HG02943 (cell line): ENCODE data around the gene IRF4.
"Not testable (repeated sequence)": the region's sequence is repeated elsewhere in the genome, so short reads cannot be mapped to it uniquely, and the experiment has no call there.

Experiments used
- ATAC-seq: cut with Tn5 transposase; IDR thresholded peaks from one replicate; pipeline ENCODE4 v1.9.1; 2021; ENCODE audit warnings: mild to moderate bottlenecking, low read depth, moderate library complexity; ENCODE audit not compliant: unreplicated experiment

The IRF4 gene

DNA sequence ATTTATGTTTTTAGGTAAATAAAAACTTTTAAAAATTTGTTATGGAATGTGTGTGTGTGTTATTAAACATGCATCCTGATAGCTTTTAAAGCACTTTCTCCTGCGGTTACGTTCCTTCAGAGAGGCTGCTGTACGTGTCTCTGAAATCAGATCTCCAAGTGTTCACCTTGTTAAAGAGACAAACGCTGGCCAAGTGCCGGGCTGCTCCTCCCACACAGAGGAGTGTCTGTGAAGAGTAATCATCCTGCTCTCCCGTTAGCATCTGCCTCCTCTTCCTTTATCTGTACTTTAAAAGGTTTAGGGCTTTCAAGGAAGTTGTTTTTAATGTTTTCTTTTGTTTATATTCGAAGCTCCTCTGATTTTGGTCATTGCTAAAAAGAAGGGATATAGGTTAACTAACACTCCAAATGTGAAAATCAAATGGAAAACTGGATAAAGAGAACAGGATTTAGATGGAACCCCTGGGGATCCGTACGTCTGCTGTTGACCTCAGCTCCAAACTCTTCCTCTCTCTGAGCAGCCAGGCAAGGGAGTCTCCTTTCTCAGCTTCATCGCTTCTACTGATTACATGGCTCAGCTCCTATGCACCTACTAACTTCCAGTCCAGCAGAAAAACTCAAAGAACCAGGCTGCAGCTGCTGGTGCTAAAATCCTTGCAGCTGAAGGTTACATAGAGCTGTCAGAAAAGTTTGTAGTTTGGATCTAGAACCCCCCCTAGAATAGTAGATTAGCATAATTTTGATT is 20.0 kb downstream of the IRF4 start:
- no peak for ATAC-seq

DNA sequence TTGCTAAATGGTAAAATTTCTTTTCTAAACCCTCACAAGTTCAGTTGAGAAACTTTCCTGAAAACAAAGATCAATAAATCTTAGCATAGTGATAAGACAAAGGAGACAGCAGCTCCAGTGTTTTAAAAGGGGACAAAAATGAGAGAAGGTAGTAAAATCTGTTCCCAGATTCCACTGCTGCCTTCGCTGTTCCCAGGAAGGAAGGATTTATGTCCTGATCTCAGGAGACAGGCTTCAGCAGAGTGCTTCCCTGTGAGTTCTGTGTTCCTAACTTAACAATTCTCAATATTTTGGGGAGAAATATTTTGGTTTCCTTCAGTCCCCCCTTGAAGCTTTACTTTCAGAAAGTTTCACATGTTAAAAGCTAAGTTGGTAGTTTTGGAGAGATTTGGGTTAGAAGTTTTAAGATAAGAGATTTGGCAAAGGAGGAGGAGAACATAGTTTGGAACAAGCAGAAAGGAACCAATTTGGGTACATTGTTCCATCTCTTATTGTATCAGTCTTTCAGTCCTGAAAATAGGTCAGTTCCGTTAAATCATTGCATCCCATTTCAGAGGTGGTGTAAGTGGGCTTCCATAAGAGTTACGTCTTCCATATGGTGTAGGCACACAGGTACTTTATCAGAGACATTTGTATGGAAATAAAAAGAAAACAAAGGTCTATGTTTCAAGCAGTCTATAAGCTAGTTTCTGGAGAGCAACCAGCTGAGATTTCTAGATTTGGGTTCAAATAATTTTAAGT is 20.8 kb downstream of the IRF4 start:
- ATAC-seq = no peak

DNA sequence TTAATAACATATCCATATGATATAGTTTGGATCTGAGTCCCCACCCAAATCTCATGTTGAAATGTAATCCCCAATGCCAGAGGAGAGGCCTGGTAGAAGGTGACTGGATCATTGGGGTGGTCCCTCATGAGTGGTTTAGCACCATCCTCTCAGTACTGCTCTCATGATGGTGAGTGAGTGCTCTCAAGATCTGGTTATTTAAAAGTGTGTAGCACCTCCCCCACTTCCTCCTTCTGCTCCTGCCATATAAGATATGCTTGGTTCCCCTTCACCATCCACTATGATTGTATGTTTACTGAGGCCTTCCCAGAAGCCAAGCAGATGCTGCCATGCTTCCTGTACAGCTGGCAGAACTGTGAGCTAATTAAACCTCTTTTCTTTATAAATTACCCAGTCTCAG is 22.9 kb downstream of the IRF4 start:
- ATAC-seq = no peak

DNA sequence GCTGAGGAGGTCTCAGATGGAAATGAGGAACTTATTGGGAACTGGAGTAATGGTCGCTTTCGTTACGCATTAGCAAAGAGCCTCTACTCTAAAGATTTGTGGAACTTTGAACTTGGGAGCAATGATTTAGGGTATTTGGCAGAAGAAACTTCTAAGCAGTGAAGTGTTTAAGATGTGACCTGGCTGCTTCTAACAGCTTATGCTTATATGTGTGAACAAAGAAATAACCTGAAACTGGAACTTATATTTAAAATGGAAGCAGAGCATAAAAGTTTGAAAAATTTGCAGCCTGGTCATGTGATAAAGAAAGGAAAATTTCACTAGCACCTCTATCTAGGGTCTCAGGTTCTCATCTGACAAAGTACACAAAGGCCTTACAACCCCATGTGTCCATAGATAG is 23.5 kb downstream of the IRF4 start:
- no peak for ATAC-seq

DNA sequence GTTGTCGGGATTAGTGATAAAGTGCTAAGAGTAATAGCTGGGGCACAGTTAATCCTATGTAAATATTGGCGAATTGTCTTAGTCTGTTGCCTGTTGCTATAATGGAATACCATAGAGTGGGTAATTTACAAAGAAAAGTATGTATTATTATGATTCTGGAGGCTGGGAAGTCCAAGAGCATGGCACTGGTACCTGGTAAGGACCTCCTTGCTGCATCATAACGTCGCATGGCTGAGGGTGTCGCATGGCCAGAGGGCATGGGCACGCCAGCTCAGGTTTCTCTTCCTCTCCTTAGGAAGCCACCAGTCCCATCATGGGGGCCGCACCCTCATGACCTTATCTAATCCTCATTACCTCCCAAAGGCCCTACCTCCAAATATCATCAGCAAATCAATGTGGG is 29.7 kb downstream of the IRF4 start:
- ATAC-seq = no peak

DNA sequence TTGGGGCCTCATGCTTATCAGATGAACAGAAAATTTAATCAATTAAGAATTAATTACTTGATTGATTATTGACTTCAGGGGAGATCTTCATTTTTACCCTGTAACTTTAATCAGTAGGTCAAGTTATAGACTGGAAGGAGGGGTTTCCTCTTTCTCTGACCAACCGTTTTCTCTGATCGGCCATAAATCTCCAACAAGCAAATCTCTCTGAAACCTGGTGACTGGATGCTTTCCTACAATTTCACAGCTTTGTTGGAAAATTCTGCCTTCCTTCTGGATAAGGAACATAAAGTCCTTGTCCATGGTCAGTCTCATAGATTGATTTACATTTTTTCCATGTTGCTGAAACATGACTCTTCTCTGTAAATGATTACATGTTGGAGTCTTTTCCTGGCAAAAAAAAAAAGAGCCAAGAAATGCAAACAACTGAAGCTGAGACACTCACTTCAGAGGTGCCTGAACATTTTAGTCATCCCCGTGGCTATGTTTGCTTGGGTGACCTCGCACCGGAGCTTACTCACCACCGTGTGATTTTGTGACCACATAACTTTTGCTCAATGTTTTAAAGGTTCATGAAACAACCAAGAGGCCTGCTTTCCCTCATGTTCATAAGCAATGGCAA is 31.0 kb downstream of the IRF4 start:
- peak; percentile 59 for ATAC-seq

DNA sequence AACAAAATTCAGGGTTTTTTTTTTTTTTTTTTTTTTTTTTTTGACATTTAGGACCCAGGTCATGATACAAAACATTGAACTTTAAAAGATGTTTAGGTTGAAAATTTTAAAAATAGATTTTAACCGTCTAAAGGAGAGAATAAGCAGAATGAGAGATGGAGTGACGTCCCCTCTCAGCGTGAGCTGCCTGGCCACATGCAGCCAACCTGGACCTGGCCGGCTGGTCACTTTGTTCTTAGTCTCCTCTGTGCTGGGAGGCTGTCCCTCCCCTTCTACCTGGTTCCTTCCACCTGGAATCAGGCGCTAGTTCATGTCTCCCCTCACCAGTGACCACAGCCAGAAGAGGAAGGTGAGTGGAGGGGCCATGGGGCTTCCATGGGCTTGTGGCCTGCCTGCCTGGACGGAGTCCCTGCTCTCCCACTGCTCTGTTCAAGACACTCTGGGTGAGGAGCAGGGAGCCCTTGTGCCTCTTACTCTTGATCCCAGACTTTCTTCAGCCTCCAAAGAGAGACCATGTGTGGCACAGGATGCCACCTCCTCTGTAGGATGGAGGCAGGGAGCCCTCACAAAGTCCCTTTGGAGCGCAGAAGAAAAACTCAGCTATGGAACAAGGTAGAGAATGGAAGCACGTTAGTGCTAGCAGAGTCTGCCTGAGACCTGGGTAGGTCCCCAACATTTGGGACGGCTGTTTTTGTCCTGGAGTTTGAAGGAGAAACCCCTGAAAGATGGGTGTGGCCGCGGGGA is 31.7 kb downstream of the IRF4 start:
- ATAC-seq = no peak

DNA sequence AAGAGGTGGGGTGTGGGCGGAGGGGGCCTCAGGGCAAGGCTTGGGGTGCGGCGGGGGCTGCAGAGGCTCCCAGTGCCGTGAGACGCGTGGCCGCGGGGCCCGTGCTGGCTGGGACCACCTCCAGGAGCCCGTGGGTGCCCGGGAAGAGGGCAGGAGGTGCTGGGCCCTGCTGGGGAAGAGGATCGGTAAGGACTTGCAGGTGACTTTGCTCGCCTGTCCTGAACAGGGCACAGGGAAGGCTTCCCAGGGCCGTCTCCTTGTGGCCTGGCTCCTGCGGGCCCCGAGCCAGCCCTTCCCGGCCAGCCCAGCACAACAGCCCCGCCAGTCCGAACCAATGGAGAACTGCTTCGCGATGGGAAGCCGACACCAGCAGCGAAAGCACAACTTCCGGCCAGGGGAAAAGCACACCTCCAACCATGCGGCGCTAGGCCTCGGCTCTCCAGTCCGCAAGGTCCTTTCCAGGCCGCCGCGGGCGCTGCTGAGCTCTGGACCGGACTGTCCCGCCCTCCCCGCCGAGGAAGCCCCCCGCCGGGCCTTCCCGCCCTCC is 32.3 kb downstream of the IRF4 start:
- no peak for ATAC-seq

DNA sequence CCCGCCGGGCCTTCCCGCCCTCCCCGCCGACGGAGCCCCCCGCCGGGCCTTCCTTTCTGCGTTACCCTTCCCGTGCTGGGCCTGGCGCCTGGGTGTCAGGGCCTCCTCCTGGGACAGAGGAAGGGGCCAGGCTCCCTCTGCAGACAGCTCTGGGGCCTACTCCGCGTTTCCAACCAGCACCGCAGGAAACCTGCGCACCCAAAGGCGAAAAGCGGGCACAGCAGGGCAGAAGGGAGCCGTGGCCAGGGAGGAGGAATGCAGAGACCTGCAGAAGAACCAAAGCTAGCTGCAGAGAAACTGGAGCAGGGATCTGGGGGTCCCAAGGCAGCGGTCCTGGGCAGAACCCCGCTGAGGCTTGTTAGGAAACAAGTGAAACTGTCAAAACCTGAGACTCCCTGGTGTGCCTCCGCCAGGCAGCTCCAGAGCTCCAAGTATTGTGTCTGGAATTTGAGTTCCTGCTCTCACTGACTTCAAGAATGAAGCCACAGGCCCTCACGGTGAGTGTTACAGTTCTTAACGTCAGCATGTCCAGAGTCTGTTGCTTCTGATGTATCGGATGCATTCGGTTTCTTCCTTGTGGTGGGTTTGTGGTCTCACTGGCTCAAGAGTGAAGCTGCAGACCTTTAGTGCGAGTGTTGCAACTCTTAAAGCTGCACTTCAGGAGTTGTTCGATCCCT is 33.3 kb downstream of the IRF4 start:
- no peak for ATAC-seq

DNA sequence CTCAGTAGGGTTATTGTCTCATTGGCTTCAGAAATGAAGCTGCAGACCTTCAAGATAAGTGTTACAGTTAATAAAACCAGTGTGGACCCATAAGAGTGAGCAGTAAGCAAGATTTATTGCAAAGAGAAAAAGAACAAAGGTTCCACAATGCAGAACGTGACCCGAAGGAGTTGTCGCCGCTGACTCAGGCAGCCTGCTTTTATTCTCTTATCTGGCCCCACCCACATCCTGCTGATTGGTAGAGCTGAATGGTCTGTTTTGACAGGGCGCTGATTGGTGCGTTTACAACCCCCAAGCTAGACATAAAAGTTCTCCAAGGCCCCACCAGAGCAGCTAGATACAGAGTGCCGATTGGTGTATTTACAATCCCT is 33.9 kb downstream of the IRF4 start:
- ATAC-seq = not testable (repeated sequence)

DNA sequence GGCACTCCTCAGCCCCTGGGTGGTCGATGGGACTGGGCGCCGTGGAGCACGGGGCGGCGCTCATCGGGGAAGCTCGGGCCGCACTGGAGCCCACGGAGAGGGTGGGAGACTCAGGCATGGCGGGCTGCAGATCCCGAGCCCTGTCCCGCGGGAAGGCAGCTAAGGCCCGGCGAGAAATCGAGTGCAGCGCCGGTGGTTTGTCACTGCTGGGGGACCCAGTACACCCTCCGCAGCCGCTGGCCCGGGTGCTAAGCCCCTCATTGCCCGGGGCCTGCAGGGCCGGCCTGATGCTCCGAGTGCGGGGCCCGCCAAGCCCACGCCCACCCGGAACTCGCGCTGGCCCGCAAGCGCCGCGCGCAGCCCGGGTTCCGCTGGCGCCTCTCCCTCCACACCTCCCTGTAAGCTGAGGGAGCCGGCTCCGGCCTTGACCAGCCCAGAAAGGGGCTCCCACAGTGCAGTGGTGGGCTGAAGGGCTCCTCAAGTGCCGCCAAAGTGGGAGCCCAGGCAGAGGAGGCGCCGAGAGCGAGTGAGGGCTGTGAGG is 34.7 kb downstream of the IRF4 start:
- ATAC-seq = not testable (repeated sequence)

DNA sequence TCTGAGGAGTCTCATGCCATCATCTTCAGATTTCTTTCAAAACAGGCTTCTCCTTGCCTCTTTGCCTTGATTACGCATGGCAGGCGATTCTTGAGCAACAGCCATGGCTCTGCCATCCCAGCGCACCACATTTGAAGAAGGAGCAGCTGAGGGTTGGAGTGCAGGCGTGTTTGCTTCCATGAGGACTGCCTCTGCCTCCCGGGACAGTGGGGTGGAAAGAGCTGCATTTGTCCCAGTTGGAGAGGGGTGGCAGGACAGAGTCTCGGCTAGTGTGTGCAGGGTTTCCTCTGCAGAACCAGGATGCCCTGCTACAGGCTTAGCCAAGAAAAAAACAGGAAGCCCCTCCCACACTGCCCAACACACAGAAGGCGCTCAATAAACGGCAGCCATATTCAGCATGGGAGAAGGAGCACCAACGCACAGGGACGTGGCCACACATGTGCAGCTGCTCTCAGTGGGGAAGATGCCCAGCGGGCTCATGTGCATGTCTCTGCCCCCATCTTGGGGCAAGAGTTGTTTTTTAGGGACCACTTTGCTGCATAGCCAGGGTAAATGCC is 36.6 kb downstream of the IRF4 start:
- ATAC-seq = no peak

DNA sequence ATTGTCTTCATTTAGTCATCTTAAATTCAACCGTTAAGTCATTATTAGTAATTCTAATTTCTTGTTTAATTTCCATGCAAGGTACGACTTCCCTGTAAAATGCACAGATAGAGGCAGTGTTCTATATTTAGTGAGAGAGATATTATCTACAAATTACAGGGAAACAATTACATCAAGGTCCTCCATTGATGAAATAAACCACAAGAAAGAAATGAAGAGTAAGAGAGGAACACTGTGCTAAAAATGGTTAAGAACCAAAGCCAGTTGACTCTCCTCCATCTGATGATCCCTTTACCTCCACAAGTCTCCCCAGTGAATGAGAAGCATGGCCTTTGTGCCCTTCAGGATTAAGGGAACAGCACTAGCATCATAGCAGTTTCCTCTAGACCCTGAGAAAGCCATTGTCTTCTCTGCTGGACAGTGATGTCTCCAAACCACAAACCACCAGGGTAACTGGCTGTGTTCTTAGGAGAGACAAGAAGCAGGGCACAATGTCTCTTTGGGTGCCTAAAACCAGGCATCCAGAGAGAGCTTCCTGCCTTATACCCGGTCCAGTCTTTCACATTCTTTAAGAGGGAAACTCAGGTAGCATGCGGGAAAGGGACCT is 38.1 kb downstream of the IRF4 start:
- no peak for ATAC-seq

DNA sequence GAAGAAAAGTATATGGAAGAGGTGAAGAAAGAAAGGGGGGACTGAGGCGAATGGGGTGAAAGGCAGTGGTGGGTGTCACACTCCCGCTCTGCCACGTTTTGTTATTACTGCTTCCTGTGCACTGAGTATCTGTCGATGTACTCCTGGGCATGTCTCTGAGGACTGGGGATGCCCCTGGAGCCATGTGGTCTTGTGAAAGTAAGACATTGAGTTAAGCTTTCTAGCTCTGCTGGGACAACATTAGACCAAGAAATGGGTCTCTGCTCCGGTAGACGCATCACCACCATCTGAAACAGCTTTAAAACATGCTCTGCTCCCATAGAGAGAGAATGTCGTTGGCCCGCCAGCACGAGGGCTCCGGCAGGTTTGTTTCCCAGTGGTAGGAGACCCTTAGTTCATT is 40.0 kb downstream of the IRF4 start:
- ATAC-seq = no peak

DNA sequence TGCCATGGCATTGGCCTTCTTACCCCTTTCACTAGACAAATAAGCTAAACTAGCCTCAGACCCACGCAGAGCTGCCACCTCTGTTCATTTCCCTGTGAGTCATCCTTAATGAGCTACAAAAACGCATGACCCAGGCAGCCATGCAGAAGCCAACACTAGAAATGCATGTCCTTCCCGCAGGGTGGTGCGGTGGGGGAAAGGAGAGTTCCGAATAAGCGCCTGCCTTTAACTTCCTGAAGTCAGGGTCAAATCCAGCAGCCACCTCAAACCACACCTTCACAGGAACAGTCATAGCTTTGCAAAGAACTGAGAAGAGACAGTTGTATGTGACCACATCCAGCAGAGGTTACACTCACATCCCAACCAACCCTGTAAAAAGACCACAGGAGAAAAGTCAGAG is 40.4 kb downstream of the IRF4 start:
- ATAC-seq = no peak

DNA sequence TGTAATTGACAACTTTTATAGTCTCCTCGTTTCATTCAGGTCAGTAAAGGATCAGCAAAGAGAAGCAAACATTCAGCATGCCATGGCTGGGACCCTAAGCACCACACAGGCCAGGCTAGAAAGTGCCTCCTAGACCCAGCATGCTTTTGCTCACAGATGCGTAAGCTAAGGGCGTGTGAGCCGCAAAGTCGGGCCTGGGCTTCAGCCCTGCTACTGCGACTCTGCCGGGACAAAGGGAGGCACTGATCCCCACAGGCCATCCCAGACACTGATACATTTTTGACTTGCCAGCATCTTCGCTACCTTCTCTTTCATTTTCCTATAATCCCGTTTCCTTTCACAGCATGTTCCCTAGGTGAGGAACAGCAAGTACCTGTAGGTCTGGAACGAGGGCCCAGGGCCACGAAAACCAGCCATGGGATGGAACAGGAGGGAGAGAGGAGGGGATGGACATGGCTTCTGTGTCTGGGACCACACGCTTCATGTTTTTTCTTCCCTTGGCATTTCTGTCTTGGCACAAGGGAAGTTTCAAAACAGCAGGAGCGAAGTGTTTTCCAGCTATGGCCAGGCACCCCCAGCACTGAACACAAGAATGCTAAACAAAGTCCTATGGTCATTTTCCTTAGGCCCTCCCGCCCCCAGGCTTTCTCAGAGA is 42.6 kb downstream of the IRF4 start:
- no peak for ATAC-seq

DNA sequence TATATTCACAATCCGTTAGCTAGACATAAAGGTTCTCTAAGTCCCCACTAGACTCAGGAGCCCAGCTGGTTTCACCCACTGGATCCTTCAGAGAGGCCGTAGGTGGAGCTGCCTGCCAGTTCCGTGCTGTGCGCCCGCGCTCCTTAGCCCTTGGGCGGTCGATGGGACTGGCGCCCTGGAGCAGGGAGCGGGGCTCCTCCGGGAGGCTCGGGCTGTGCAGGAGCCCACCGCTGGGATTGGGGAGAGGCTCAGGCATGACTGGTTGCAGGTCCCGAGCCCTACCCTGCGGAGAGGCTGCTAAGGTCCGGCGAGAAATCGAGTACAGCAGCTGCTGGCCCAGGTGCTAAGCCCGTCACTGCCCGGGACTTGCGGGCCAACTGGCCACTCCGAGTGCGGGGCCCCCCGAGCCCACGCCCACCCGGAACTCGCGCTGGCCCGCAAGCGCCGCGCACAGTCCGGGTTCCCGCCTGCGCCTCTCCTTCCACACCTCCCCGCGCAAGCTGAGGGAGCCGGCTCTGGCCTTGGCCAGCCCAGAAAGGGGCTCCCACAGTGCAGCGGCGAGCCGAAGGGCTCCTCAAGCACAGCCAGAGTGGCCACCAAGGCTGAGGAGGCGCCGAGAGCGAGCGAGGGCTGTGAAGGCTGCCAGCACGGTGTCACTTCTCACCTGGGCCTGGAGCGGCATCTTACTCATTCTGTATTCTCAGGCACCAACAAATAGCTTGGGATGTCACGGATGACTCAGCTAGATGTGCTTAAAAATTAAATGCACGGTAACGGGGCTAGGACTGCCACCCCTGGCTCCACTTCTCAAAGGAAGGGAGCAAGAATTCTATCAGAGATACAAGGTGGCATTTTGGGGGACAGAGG is 44.1 kb downstream of the IRF4 start:
- no peak for ATAC-seq
